Heart right ventricle (tissue), 16 donors: Measurements from ENCODE around the gene HS6ST3. TPM values are rescaled to one million over a fixed set of nuclear protein-coding genes. Genes with fewer than 3 reads are reported as not detected.

Experiments used
- ATAC-seq, 8 donors: fragments of 200-7000 bp; cut with Tn5 transposase; one replicate each; pipeline ENCODE4 v1.9.1; 2020; ENCODE audit warnings: mild to moderate bottlenecking in 8 of 8, moderate library complexity in 8 of 8, moderate number of reproducible peaks in 1 of 8
- DNase-seq, 2 donors: peaks; one replicate each; pipeline ENCODE4 v3.0.0-alpha.2; 2020
- H3K27ac ChIP-seq, 10 donors: fragments of 200-600 bp; sonication (generic) in 2 of 10; one replicate each; pipeline versions ENCODE4 v1.5.0 to v1.8.0; 2020 to 2022; ENCODE audit warnings: mild to moderate bottlenecking in 3 of 10
- H3K27me3 ChIP-seq, 7 donors: fragments of 200-600 bp; one replicate each; pipeline ENCODE4 v1.8.0; 2021 to 2022; ENCODE audit warnings: mild to moderate bottlenecking in 2 of 7
- H3K36me3 ChIP-seq, 9 donors: fragments of 200-600 bp; sonication (generic) in 1 of 9; one replicate each; pipeline versions ENCODE4 v1.5.0 to v1.8.0; 2020 to 2022; ENCODE audit warnings: mild to moderate bottlenecking in 2 of 9
- H3K4me1 ChIP-seq, 9 donors: fragments of 200-600 bp; sonication (generic) in 1 of 9; one replicate each; pipeline versions ENCODE4 v1.5.0 to v1.8.0; 2020 to 2022; ENCODE audit warnings: mild to moderate bottlenecking in 4 of 9
- H3K4me3 ChIP-seq, 10 donors: fragments of 200-600 bp; sonication (generic) in 2 of 10; one replicate each; pipeline versions ENCODE4 v1.5.0 to v1.8.0; 2020 to 2022; ENCODE audit warnings: mild to moderate bottlenecking in 7 of 10, moderate library complexity in 2 of 10
- H3K9me3 ChIP-seq, 11 donors: fragments of 200-600 bp in 10 of 11; sonication (generic) in 2 of 11; one replicate each; pipeline versions ENCODE4 v1.5.0 to v1.8.0; 2013 to 2022; ENCODE audit warnings: mild to moderate bottlenecking in 2 of 11, control low read depth in 1 of 11, moderate library complexity in 1 of 11
- WGBS, 2 donors: extraction: QIAGEN DNeasy Blood & Tissue Kit; methylation state at CpG; one replicate each; pipeline ENCODE4 v1.1.7; 2013; ENCODE audit warnings: inconsistent platforms in 1 of 2; 5-methylcytosine and 5-hydroxymethylcytosine counted together
- intact Hi-C, 10 donors: fragments of 100-400 bp; cut with DNase I; formaldehyde crosslinking; loops; one replicate each; pipeline versions ENCODE4 v1.11.1 to v1.14.2; 2022
- polyA plus RNA-seq, 2 donors: library from polyadenylated mRNA; stranded (reverse); fragments of 200-250 nt; gene quantifications; one replicate each; pipeline ENCODE4 v1.2.3, GENCODE V29; 2013
- total RNA-seq, 10 donors: library from RNA; stranded (reverse); fragmentation: NEBNext Ultra II Directional in 3 of 10; extraction: Animal tissue kit (Norgen Biotek cat#: 25700) in 3 of 10; gene quantifications; one replicate each; pipeline versions ENCODE4 v1.2.1 to v1.2.4, GENCODE V29; 2021 to 2023
- TF ChIP-seq, protein P1 (sequence below), 9 donors: fragments of 200-600 bp; sonication (generic) in 2 of 9; IDR thresholded peaks; one replicate each; pipeline versions ENCODE4 v1.5.0 to v1.8.0; 2021 to 2022; ENCODE audit warnings: antibody characterized with exemption in 9 of 9, mild to moderate bottlenecking in 5 of 9, moderate library complexity in 1 of 9
- donor health status: Arrhythmogenic right ventricular cardiomyopathy.
- donor health status: ischemic (EF 13 %, LVEDD 7.1; RV severe dilation, severe dysfunction).
- donor health status: healthy with polysubstance abuse.
- donor health status: DM: no; HTN: yes; CAD: no.
- donor health status: DM: no; HTN: no; CAD: no.
- donor health status: ischemic (EF 25% LVEDD 6.9; RV normal size, moderate dysfunction).
- donor health status: ischemic (EF 25% LVEDD 5.7; RV mildly dilated, moderate dysfunction).
- donor health status: healthy.
- donor health status: DM: yes; HTN: yes; CAD: no.
- donor health status: Ischemic cardiomyopathy.
- donor health status: ischemic (EF 35%, LVEDD 5.7; RV mildly dilated, moderate dysfunction).
- donor health status: nonischemic (EF 11% LVEDD 7.7; RV severe dilation, severe dysfunction).
- donor health status: DM: yes; HTN: yes; CAD: no.
- donor health status: PGD.
- donor health status: ischemic (EF 29% LVEDD 5.4; RV normal size, mild dysfunction).
- donor health status: nonischemic (EF 23%, LVEDD 6.1; RV moderate dilation, normal function).

The HS6ST3 gene
- total and polyA plus RNA-seq, 12 donors = 0.01 to 7.6 (median 1.2) TPM

DNA sequence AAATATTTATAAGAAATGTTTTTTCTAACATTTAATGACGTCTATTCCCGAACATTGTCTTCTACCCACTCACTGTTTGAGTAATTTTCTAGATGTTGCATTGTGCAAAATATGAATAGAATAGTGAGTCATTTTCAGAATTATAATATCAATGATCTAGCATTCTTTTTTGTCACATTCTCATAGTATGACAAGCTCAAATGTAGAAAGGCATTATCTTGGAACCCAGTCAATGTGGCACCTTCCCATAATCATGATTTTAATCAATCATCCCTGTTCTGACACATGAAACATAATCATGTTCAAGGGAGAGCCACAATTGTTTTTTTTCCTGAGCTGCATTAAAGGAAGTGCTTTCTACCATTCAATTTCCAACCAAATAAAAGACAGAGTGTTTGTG lies 638.6 kb downstream of the HS6ST3 start:
- intact Hi-C loops = no loop called here

DNA sequence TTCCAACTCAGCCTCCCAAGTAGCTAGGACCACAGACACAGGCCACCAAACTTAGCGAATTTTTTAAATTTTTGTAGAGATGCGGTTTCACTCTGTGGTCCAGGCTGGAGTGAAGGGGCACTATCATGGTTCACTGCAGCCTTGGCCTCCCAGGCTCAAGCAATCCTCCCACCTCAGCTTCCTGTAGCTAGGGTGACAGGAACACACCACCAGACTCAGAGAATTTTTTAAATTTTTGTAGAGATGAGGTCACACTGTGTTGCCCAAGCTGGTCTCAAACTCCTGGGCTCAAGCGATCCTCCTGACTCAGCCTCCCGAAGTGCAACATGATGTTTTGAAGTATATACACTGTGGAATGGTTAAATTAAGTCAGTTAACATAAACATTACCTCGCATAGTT lies 640.8 kb downstream of the HS6ST3 start:
- ATAC-seq (no peak), DNase-seq (no peak)
- WGBS, 2 donors = 81 to 88% methylated on average over 5 of the region's 5 CpGs
- Histone ChIP-seq H3K4me1 (no peaks in the 10 kb centered on the region), H3K36me3 (no peaks in the 10 kb centered on the region), H3K27me3 (no peaks in the 10 kb centered on the region), H3K9me3 (peaks cover 0 to 38% (median 6%) of the 10 kb centered on the region in 11 donors), H3K4me3 (no peak overlapping the region), H3K27ac (no peak overlapping the region)
- intact Hi-C loops = no loop called here
- TF ChIP-seq, protein P1, sequence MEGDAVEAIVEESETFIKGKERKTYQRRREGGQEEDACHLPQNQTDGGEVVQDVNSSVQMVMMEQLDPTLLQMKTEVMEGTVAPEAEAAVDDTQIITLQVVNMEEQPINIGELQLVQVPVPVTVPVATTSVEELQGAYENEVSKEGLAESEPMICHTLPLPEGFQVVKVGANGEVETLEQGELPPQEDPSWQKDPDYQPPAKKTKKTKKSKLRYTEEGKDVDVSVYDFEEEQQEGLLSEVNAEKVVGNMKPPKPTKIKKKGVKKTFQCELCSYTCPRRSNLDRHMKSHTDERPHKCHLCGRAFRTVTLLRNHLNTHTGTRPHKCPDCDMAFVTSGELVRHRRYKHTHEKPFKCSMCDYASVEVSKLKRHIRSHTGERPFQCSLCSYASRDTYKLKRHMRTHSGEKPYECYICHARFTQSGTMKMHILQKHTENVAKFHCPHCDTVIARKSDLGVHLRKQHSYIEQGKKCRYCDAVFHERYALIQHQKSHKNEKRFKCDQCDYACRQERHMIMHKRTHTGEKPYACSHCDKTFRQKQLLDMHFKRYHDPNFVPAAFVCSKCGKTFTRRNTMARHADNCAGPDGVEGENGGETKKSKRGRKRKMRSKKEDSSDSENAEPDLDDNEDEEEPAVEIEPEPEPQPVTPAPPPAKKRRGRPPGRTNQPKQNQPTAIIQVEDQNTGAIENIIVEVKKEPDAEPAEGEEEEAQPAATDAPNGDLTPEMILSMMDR (IDR thresholded peaks at IDR 0.05) = no peak

More for the DNA sequence above, 638.6 kb downstream of the HS6ST3 start:
- 72 to 84% methylated on average over 2 of the region's 2 CpGs for WGBS, 2 donors
- Histone ChIP-seq H3K9me3 (peaks cover 0 to 34% (median 6%) of the 10 kb centered on the region in 11 donors), H3K4me1 (no peaks in the 10 kb centered on the region), H3K27ac (no peak overlapping the region), H3K27me3 (no peaks in the 10 kb centered on the region), H3K4me3 (no peak overlapping the region), H3K36me3 (no peaks in the 10 kb centered on the region)
- ATAC-seq = no peak
- TF ChIP-seq, protein P1 (IDR thresholded peaks at IDR 0.05) = no peak
- no peak for DNase-seq

DNA sequence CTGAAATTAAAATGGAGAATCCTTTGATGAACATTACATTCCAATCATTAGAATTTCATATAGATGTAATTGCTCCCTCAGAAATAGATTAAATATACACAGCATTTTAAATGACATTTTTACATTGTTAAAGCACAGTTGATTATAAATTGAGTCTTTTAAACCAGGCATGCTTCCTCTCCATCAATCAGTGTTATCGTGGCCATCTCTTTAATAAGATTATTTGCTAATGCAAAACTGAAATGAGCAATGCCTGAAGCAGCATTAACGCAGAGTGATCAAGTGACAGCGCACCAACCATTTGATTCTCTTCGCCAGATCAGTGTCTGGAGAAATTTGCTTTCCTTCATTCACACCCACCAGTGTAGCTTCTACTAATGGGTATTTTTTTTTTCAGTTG lies 644.6 kb downstream of the HS6ST3 start:
- peaks cover 0 to 21% (median 0%) of the 10 kb centered on the region in 11 donors for H3K9me3 ChIP-seq
- H3K27me3 ChIP-seq = no peaks in the 10 kb centered on the region
- no peak for ATAC-seq
- H3K27ac ChIP-seq = no peak overlapping the region
- no peaks in the 10 kb centered on the region for H3K36me3 ChIP-seq
- H3K4me3 ChIP-seq = no peak overlapping the region
- TF ChIP-seq, protein P1 (IDR thresholded peaks at IDR 0.05) = no peak
- DNase-seq = no peak
- no peaks in the 10 kb centered on the region for H3K4me1 ChIP-seq
- 88 to 91% methylated on average over 4 of the region's 4 CpGs for WGBS, 2 donors
- intact Hi-C loops = no loop called here

DNA sequence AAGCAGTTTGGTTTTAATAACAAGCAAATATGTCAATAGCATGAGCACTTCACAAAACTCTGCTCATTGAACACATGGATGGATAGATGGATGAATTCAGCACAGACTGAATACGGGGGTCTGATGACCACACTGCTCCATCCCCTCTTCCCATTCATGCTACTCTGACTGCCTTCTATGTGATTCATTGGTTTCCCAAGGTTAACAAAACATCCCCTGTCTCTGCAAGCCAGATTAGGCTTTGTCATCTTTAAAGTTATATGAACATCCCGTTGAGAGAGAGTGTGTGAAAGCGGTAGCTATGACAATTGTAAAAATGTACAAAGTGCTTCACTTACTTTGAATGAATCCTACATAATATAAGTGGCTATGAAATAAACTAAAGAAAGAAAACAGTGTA lies 651.9 kb downstream of the HS6ST3 start:
- Histone ChIP-seq H3K4me1 (no peaks in the 10 kb centered on the region), H3K36me3 (no peaks in the 10 kb centered on the region), H3K27ac (no peak overlapping the region), H3K9me3 (peaks cover 0 to 4% (median 0%) of the 10 kb centered on the region in 11 donors), H3K4me3 (no peak overlapping the region), H3K27me3 (no peaks in the 10 kb centered on the region)
- TF ChIP-seq, protein P1 (IDR thresholded peaks at IDR 0.05) = no peak
- WGBS, 2 donors = 67 to 77% methylated on average over 3 of the region's 3 CpGs
- DNase-seq (no peak), ATAC-seq (no peak)
- intact Hi-C loops = no loop called here
